ENCODE data around the gene ZNF93.
"Not testable (repeated sequence)": the region's sequence is repeated elsewhere in the genome, so short reads cannot be mapped to it uniquely, and the experiment has no call there.

The ZNF93 gene

DNA sequence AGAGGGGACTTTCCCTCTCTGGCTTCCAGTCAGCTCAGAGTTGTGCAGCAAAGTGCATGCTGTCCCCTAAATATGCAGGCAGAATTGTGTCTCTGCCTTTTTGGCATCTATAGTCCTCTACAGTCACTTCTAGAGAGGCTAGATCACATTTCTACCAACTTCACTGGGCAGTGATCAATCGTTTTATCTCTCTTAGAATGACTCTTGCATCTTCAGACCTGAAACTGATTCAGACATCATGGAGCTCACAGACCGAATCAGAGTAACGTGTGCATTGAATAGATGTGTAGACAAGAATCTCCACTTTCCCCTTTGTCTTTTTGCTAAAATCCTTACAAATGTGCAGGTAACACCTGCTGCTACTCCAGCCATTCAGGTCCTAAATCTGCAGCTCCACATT lies 28.8 kb upstream of the ZNF93 start:
- H3K4me3 ChIP-seq (ENCODE audit: low read depth, low read length) = no peak overlapping the region
- TF ChIP-seq, protein P1, sequence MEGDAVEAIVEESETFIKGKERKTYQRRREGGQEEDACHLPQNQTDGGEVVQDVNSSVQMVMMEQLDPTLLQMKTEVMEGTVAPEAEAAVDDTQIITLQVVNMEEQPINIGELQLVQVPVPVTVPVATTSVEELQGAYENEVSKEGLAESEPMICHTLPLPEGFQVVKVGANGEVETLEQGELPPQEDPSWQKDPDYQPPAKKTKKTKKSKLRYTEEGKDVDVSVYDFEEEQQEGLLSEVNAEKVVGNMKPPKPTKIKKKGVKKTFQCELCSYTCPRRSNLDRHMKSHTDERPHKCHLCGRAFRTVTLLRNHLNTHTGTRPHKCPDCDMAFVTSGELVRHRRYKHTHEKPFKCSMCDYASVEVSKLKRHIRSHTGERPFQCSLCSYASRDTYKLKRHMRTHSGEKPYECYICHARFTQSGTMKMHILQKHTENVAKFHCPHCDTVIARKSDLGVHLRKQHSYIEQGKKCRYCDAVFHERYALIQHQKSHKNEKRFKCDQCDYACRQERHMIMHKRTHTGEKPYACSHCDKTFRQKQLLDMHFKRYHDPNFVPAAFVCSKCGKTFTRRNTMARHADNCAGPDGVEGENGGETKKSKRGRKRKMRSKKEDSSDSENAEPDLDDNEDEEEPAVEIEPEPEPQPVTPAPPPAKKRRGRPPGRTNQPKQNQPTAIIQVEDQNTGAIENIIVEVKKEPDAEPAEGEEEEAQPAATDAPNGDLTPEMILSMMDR (IDR thresholded peaks at IDR 0.05; ENCODE audit: control insufficient read depth, extremely low read depth, insufficient read depth) = no peak
- DNase-seq (ENCODE audit: low read depth) = no peak

DNA sequence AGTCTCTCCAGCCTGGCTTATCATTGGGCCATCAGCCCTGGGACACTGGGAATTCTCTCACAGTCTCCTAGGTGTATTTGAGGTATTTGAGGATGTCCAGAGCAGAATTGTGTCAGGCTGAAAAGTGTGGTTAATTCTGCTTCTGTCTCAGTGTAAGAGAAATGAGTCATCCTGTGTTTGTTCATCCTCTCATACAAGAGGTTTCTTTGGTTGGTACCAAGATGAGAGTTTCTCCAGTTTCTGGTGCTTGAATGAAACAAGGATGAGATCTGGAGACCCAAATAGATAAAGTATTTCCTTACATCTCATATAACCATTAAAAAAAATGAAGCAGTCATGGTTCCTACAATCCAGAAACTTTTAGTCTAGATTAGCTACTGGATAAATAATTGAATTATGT lies 27.4 kb upstream of the ZNF93 start:
- TF ChIP-seq, protein P1 (IDR thresholded peaks at IDR 0.05; ENCODE audit: control insufficient read depth, extremely low read depth, insufficient read depth) = no peak
- no peak for DNase-seq (ENCODE audit: low read depth)
- H3K4me3 ChIP-seq (ENCODE audit: low read depth, low read length) = no peak overlapping the region

DNA sequence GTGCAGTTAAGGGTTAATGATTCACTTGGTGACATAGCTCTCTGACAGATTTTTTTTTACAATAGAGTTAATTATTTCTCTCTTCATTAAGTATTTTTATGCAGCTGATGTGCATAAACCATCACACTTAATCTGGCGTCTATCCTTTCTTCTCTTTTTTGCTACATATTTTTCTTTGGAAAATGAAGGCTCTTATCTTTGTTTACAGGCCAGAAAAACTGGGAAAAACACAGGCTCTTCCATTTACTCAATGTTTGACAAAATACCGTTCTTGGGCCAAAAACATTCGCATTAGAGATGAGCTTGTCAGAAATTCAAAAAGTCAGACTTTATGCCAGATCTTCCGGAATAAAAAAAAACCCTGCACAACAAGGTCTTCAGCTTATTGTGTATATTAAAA lies 23.0 kb upstream of the ZNF93 start:
- TF ChIP-seq, protein P1 (IDR thresholded peaks at IDR 0.05; ENCODE audit: control insufficient read depth, extremely low read depth, insufficient read depth) = no peak
- DNase-seq (ENCODE audit: low read depth) = no peak
- no peak overlapping the region for H3K4me3 ChIP-seq (ENCODE audit: low read depth, low read length)

DNA sequence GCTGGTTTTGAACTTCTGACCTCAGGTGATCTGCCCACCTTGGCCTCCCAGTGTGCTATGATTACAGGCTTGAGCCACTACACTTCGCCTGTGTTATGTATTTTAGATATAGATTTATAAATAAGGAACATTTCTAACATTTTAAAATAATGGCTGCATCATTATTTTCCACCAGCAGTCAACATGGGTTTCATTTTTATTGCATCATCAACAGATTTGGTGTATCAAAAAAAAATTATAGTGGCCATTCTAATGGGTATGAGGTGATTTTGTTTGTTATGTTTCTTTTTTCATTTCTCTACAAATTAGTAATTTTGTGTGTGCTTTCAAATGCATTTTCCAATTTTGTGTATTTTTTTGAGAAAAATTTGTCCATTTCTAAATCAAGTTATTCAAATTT lies 16.2 kb upstream of the ZNF93 start:
- no peak for DNase-seq (ENCODE audit: low read depth)
- TF ChIP-seq, protein P1 (IDR thresholded peaks at IDR 0.05; ENCODE audit: control insufficient read depth, extremely low read depth, insufficient read depth) = no peak
- no peak overlapping the region for H3K4me3 ChIP-seq (ENCODE audit: low read depth, low read length)

DNA sequence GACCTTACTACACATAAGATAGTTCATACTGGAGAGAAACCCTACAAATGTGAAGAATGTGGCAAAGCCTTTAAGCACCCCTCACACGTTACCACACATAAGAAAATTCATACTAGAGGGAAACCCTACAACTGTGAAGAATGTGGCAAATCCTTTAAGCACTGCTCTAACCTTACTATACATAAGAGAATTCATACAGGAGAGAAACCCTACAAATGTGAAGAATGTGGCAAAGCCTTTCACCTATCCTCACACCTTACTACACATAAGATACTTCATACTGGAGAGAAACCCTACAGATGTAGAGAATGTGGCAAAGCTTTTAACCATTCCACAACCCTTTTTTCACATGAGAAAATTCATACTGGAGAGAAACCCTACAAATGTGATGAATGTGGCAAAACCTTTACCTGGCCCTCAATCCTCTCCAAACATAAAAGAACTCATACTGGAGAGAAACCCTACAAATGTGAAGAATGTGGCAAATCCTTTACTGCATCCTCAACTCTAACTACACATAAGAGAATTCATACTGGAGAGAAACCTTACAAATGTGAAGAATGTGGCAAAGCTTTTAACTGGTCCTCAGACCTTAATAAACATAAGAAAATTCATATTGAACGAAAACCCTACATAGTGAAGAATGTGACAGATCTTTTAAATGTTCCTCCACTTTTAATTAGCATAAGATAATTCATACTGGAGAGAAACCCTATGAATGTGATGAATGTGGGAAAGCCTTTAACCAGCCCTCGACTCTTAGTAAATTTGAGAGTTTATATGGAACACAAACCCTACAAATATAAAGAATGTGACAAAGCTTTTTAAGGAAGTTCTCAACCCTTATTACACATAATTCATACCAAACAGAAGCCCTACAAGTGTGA lies 8.4 kb upstream of the ZNF93 start:
- not testable (repeated sequence) for H3K4me3 ChIP-seq (ENCODE audit: low read depth, low read length); DNase-seq (ENCODE audit: low read depth)

DNA sequence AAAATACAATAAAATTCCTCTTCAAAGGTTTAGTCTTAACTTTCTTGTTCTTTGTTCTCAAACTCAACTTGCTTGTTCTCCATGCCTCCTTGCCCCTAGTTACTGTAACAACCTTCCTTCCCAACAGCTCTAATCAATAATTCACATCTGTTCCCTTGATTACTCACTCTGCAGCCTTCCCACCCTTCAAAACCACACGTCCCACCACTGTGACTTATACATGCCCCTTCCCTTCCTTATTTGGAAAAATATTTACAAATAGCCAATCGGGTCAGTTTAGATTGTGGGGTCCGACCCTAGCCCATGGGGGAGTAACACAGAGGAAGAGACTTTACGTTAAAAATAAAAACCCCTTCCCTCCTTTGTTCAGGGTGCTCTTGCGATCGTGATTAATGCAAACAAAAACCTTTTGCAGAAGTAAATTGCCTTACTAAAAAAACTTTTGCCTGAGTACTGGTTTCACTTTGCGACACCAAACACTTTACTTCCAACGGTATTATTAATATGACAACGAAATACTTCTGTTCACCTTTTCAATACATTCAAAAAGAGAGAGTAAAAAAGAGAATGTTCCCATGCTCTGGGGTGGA lies 512 bp upstream of the ZNF93 start:
- H3K4me3 ChIP-seq (ENCODE audit: low read depth, low read length) = peak overlapping the region; percentile 60
- no peak for DNase-seq (ENCODE audit: low read depth)
- TF ChIP-seq, protein P1 (IDR thresholded peaks at IDR 0.05; ENCODE audit: control insufficient read depth, extremely low read depth, insufficient read depth) = no peak

DNA sequence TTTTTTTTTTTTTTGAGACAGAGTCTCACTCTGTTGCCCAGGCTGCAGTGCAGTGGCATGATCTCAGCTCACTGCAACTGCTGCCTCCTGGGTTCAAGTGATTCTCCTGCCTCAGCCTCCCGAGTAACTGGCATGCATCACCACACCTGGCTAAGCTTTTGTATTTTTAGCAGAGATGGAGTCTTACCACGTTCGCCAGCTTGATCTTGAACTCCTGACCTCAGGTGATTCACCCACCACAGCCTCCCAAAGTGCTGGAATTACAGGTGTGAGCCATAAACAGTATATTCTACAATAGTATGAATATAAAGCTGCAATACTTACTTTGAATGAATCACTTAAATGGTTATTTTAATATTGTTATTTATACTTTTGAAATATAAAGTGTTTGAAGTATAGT lies 6.8 kb downstream of the ZNF93 start:
- not testable (repeated sequence) for H3K4me3 ChIP-seq (ENCODE audit: low read depth, low read length); DNase-seq (ENCODE audit: low read depth)

DNA sequence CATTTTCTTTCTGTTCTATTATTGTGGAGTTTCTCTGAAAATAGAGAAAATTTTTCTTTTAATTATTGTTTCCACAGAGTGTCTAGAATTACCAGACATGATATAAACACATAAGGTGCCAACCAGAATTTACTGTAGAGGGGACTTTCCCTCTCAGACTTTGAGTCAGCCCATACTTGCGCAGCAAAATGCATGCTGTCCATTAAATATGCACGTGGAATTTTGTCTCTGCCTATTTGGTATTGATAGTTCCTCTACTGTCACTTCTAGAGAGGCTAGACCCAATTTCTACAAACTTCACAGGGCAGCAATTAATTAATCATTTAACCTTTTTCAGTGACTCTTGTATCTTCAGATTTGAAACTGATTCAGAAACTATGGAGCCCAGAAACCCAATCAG lies 8.9 kb downstream of the ZNF93 start:
- no peak overlapping the region for H3K4me3 ChIP-seq (ENCODE audit: low read depth, low read length)
- TF ChIP-seq, protein P1 (IDR thresholded peaks at IDR 0.05; ENCODE audit: control insufficient read depth, extremely low read depth, insufficient read depth) = no peak
- DNase-seq (ENCODE audit: low read depth) = no peak

Measured in LNCaP clone FGC (cell line).